CD4-positive, alpha-beta T cell (primary cell): ENCODE results near the gene GSG1L. TPM values are rescaled to one million over a fixed set of nuclear protein-coding genes. Genes with fewer than 3 reads are reported as not detected.

Experiments
- ATAC-seq: fragments of 200-7000 bp; cut with Tn5 transposase; one replicate; pipeline ENCODE4 v1.10.0; 2022; ENCODE audit warnings: mild to moderate bottlenecking; ENCODE audit not compliant: poor library complexity
- CTCF ChIA-PET: fragments of 350-600 bp; sonication (Branson Sonifier 250); formaldehyde crosslinking; loops from one replicate; lab custom pipeline; 2021; ENCODE audit warnings: antibody characterized with exemption, inconsistent platforms; lab: Charles Lee
- POLR2A ChIA-PET: fragments of 350-600 bp; sonication (Branson Sonifier 250); formaldehyde crosslinking; loops from one replicate; lab custom pipeline; 2021; ENCODE audit warnings: antibody characterized with exemption, inconsistent platforms; lab: Charles Lee
- DNase-seq, 14 experiments: peaks; one replicate each; pipeline ENCODE4 v3.0.0-alpha.2; 2013 to 2020; ENCODE audit warnings: mixed read lengths in 2 of 14
- H3K27ac ChIP-seq, 2 donors: one replicate each; pipeline versions ENCODE4 v1.5.1 to v1.7.0; 2013; ENCODE audit warnings: low read length in 2 of 2, low read depth in 1 of 2, mild to moderate bottlenecking in 1 of 2
- H3K27me3 ChIP-seq, 2 experiments: 1 replicate in 1 of 2; 2 replicates in 1 of 2; pipeline versions ENCODE4 v1.6.1 to v1.7.0; 2013; ENCODE audit warnings: low read length in 2 of 2, control low read depth in 1 of 2, mild to moderate bottlenecking in 1 of 2, moderate library complexity in 1 of 2; ENCODE audit not compliant: insufficient read depth in 2 of 2, control insufficient read depth in 1 of 2
- H3K36me3 ChIP-seq: one replicate; pipeline ENCODE4 v1.6.1; 2013; ENCODE audit warnings: low read length, control low read depth; ENCODE audit not compliant: insufficient read depth
- H3K4me1 ChIP-seq: one replicate; pipeline ENCODE4 v1.6.1; 2013; ENCODE audit warnings: low read length, control low read depth; ENCODE audit not compliant: insufficient read depth
- H3K4me3 ChIP-seq: one replicate; pipeline ENCODE4 v1.5.1; 2013; ENCODE audit warnings: mild to moderate bottlenecking, low read length, moderate library complexity
- H3K9me3 ChIP-seq, 2 experiments: 1 replicate in 1 of 2; 2 replicates in 1 of 2; pipeline versions ENCODE4 v1.6.1 to v1.7.0; 2013; ENCODE audit warnings: low read length in 2 of 2, mild to moderate bottlenecking in 2 of 2, control low read depth in 1 of 2, moderate library complexity in 1 of 2; ENCODE audit not compliant: control insufficient read depth in 1 of 2, insufficient read depth in 1 of 2
- H3K27ac Mint-ChIP-seq: one replicate; pipeline ENCODE4 v1.8.0; 2020; ENCODE audit warnings: mixed read lengths
- H3K27me3 Mint-ChIP-seq: one replicate; pipeline ENCODE4 v1.8.0; 2021; ENCODE audit warnings: mixed read lengths
- H3K36me3 Mint-ChIP-seq: one replicate; pipeline ENCODE4 v1.8.0; 2021; ENCODE audit warnings: low read depth, mixed read lengths
- H3K4me1 Mint-ChIP-seq: one replicate; pipeline ENCODE4 v1.8.0; 2021; ENCODE audit warnings: low read depth, mixed read lengths
- H3K4me3 Mint-ChIP-seq: one replicate; pipeline ENCODE4 v1.8.0; 2020; ENCODE audit warnings: mild to moderate bottlenecking, mixed read lengths
- H3K9me3 Mint-ChIP-seq: one replicate; pipeline ENCODE4 v1.8.0; 2020; ENCODE audit warnings: mixed read lengths
- CTCF ChIP-seq: fragments of 200-600 bp; IDR thresholded peaks from one replicate; pipeline ENCODE4 v1.8.0; 2022; ENCODE audit warnings: antibody characterized with exemption, mild to moderate bottlenecking
- intact Hi-C, 2 experiments: fragments of 100-400 bp; cut with DNase I in 1 of 2; cut with micrococcal nuclease in 1 of 2; formaldehyde crosslinking; loops; one replicate each; pipeline versions ENCODE4 v1.15.1 to v1.9.0; 2023 to 2025; cut with DNase I, micrococcal nuclease
- total RNA-seq, 174 experiments: library from RNA in 2 of 174; stranded (reverse) in 2 of 174; gene quantifications; one replicate each; pipeline ENCODE4 v1.2.3 and lab custom pipeline; 2021 to 2026

Gene GSG1L
- total RNA-seq, 2 experiments from 2014 or later, result not detected

- no peaks in the 10 kb centered on the region for H3K27me3 Mint-ChIP-seq
- H3K4me1 Mint-ChIP-seq, result no peaks in the 10 kb centered on the region
- TF ChIP-seq CTCF, result no peak
- Histone ChIP-seq H3K4me1 (no peaks in the 10 kb centered on the region), H3K36me3 (peaks cover 25% of the 10 kb centered on the region), H3K4me3 (no peak overlapping the region), H3K27ac (no peak overlapping the region), H3K9me3 (no peaks in the 10 kb centered on the region), H3K27me3 (no peaks in the 10 kb centered on the region)
- H3K9me3 Mint-ChIP-seq, result no peaks in the 10 kb centered on the region
- ATAC-seq, result no peak
- no peak overlapping the region for H3K4me3 Mint-ChIP-seq
- no peak overlapping the region for H3K27ac Mint-ChIP-seq
- no peak for DNase-seq
- CTCF ChIA-PET, result no interaction called here
- POLR2A ChIA-PET, result no interaction called here
- peaks cover 57% of the 10 kb centered on the region for H3K36me3 Mint-ChIP-seq
- intact Hi-C loops, result no loop called here
These were observed 297.1 kb downstream of the GSG1L start for GRCh38 chr16:27766236-27766925.

DNA sequence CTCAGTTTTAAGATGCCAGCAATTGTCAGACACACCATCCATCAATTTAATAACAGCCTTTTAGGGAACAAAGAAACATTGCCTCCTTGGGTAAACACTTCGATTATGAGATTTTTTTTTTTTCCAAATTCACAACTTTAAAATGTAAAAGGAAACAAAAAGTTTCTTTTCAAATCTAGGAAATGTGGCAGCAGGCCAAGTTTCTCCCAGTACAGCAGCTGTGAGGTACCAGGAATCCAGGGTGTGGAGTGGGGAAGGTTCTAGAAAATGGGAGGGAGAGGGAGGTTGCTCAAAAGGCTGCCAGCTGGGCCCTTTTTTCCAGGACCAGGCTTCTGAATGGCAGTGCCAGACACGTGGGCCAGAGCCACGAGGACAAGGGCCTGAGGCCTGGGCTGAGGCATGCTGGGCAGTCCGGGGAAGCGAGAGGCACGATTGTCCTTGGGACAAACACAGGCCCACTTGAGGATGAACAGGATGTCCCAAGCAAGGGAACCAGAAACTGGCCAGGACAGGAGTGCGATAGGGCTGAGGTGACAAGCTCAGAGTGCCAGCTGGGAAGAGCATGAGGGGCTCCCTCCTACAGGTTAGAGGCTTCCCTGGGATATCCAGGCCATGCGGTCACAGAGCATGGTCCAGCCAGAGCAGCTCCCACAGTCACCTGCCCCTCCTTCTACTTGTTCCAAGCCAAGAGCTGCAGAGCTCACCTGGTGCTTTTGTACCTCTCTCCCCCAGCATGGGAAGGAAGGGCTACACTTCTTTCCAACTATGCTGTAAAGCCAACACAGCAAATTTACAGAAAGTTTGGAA, 298.4 kb downstream of the GSG1L start:
- peaks cover 57% of the 10 kb centered on the region for H3K36me3 Mint-ChIP-seq
- no peak overlapping the region for H3K4me3 Mint-ChIP-seq
- no peak overlapping the region for H3K27ac ChIP-seq
- no peaks in the 10 kb centered on the region for H3K4me1 Mint-ChIP-seq
- H3K36me3 ChIP-seq, result peaks cover 23% of the 10 kb centered on the region
- H3K9me3 Mint-ChIP-seq, result no peaks in the 10 kb centered on the region
- no peaks in the 10 kb centered on the region for H3K27me3 ChIP-seq
- POLR2A ChIA-PET, result no interaction called here
- no peak overlapping the region for H3K4me3 ChIP-seq
- ATAC-seq (no peak), DNase-seq (no peak)
- no peaks in the 10 kb centered on the region for H3K27me3 Mint-ChIP-seq
- no peaks in the 10 kb centered on the region for H3K9me3 ChIP-seq
- CTCF ChIA-PET, result no interaction called here
- no peak for TF ChIP-seq CTCF
- H3K4me1 ChIP-seq, result no peaks in the 10 kb centered on the region
- no peak overlapping the region for H3K27ac Mint-ChIP-seq
- intact Hi-C loops, result no loop called here

DNA sequence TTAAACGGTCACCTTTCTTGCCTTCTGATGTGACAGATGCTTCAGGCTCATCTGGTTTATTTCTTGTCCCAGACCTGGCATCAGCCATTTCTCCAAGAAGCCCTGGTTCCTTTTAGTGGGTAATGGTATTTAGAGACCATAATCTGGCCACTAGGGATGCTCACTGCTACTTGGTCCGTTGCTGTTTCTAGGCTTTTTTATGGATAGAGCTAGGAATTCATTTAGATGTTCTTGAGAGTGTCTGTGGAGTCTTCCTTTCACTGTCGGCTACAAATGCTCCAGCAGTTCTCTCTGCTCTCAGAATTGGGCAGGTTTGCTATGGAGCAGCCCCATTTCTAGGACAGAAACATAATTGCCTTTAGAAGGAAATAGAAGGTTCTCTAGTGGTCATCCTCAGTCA, 299.1 kb downstream of the GSG1L start:
- H3K27ac ChIP-seq, result no peak overlapping the region
- Mint-ChIP-seq H3K27ac (no peak overlapping the region), H3K4me3 (no peak overlapping the region), H3K27me3 (no peaks in the 10 kb centered on the region), H3K36me3 (peaks cover 60% of the 10 kb centered on the region), H3K4me1 (no peaks in the 10 kb centered on the region), H3K9me3 (no peaks in the 10 kb centered on the region)
- DNase-seq, result no peak
- ChIA-PET POLR2A (no interaction called here), CTCF (no interaction called here)
- no peaks in the 10 kb centered on the region for H3K27me3 ChIP-seq
- intact Hi-C loops, result no loop called here
- no peak overlapping the region for H3K4me3 ChIP-seq
- H3K36me3 ChIP-seq, result peaks cover 18% of the 10 kb centered on the region
- H3K9me3 ChIP-seq, result no peaks in the 10 kb centered on the region
- H3K4me1 ChIP-seq, result no peaks in the 10 kb centered on the region
- no peak for TF ChIP-seq CTCF
- ATAC-seq, result no peak
